Measurements from ENCODE around the gene IER5L.

The IER5L gene

GRCh38 chr9:129156163-129156562 is 21.9 kb downstream of the IER5L start:
- TF ChIP-seq OSR1 (CRISPR knock-in tag; IDR thresholded peaks at IDR 0.05) (no peak), ZC3H10 (CRISPR knock-in tag; IDR thresholded peaks at IDR 0.05) (no peak), TSHZ2 (CRISPR knock-in tag; IDR thresholded peaks at IDR 0.05) (no peak), ZFP3 (CRISPR knock-in tag; IDR thresholded peaks at IDR 0.05) (no peak), CSDC2 (CRISPR knock-in tag; IDR thresholded peaks at IDR 0.05) (no peak), PATZ1 (CRISPR knock-in tag; IDR thresholded peaks at IDR 0.05; ENCODE audit: borderline replicate concordance) (no peak), GLIS3 (CRISPR knock-in tag; IDR thresholded peaks at IDR 0.05) (no peak), ISL1 (CRISPR knock-in tag; IDR thresholded peaks at IDR 0.05) (no peak), TOX (CRISPR knock-in tag; IDR thresholded peaks at IDR 0.05; ENCODE audit: borderline replicate concordance) (no peak), ZNF565 (CRISPR knock-in tag; conservative IDR thresholded peaks at IDR 0.05; ENCODE audit: low read depth) (no peak), RARB (CRISPR knock-in tag; IDR thresholded peaks at IDR 0.05) (no peak), ARNTL (CRISPR knock-in tag; IDR thresholded peaks at IDR 0.05; ENCODE audit: borderline replicate concordance, low read depth) (no peak), BACH2 (CRISPR knock-in tag; IDR thresholded peaks at IDR 0.05; ENCODE audit: borderline replicate concordance) (no peak), SNAI2 (CRISPR knock-in tag; IDR thresholded peaks at IDR 0.05) (no peak), TCF4 (CRISPR knock-in tag; IDR thresholded peaks at IDR 0.05; ENCODE audit: borderline replicate concordance) (no peak), ZNF70 (CRISPR knock-in tag; IDR thresholded peaks at IDR 0.05) (no peak)
- TF ChIP-seq, protein P1, sequence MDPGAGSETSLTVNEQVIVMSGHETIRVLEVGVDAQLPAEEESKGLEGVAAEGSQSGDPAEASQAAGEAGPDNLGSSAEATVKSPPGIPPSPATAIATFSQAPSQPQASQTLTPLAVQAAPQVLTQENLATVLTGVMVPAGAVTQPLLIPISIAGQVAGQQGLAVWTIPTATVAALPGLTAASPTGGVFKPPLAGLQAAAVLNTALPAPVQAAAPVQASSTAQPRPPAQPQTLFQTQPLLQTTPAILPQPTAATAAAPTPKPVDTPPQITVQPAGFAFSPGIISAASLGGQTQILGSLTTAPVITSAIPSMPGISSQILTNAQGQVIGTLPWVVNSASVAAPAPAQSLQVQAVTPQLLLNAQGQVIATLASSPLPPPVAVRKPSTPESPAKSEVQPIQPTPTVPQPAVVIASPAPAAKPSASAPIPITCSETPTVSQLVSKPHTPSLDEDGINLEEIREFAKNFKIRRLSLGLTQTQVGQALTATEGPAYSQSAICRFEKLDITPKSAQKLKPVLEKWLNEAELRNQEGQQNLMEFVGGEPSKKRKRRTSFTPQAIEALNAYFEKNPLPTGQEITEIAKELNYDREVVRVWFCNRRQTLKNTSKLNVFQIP (CRISPR knock-in tag; IDR thresholded peaks at IDR 0.05; ENCODE audit: borderline replicate concordance, low read depth) = no peak
- ATAC-seq = no peak

DNA sequence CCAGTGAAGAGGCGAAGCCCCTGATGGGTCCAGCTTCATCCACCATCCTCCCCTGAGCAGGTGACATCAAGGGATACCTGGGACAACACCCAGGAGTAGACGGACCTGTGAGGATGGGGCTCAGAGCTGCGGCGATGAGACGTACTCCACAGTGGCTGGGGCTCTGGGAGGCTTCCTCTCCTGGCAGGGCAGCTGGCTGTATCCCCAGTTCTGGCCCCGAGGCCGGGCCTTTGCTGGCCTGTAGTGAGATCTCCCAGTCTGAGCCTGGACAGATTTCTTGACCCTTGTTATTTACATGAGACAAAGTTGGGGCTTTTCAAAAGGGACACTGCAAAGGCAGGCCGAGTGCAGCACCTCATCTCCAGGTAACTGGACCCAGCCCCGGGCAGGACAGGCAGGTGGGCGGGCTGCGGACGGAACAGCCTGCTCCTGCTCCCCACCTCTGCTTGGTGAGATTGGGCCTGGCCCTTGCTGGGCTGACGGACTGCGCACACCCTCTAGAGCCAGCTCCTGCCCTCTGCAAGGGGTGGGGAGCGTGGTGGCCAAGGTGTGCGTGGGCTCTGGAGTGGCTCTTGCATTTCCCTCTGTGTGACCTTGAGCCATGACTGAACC is 23.1 kb downstream of the IER5L start:
- TF ChIP-seq CSDC2 (CRISPR knock-in tag; IDR thresholded peaks at IDR 0.05) (no peak), CSRNP3 (CRISPR knock-in tag; IDR thresholded peaks at IDR 0.05) (no peak), ZNF565 (CRISPR knock-in tag; conservative IDR thresholded peaks at IDR 0.05; ENCODE audit: low read depth) (no peak), ISL1 (CRISPR knock-in tag; IDR thresholded peaks at IDR 0.05) (no peak), PATZ1 (CRISPR knock-in tag; IDR thresholded peaks at IDR 0.05; ENCODE audit: borderline replicate concordance) (no peak), RARB (CRISPR knock-in tag; IDR thresholded peaks at IDR 0.05) (no peak), TCF4 (CRISPR knock-in tag; IDR thresholded peaks at IDR 0.05; ENCODE audit: borderline replicate concordance) (no peak), TSHZ2 (CRISPR knock-in tag; IDR thresholded peaks at IDR 0.05) (no peak), OSR1 (CRISPR knock-in tag; IDR thresholded peaks at IDR 0.05) (no peak), ZNF70 (CRISPR knock-in tag; IDR thresholded peaks at IDR 0.05) (no peak), BACH2 (CRISPR knock-in tag; IDR thresholded peaks at IDR 0.05; ENCODE audit: borderline replicate concordance) (no peak)
- TF ChIP-seq, protein P1 (CRISPR knock-in tag; IDR thresholded peaks at IDR 0.05; ENCODE audit: borderline replicate concordance, low read depth) = no peak
- ATAC-seq = no peak
